ENCODE results near the gene CARM1. TPM values are rescaled to one million over a fixed set of nuclear protein-coding genes. Genes with fewer than 3 reads are reported as not detected.
A peak's percentile ranks its signal among the peaks of the same experiment; 100 is the strongest.

CARM1 gene
- total RNA-seq, 4 donors from 2014 or later = 12.2 to 14.8 (median 13.1) TPM

- Histone ChIP-seq H3K36me3 (no peaks in the 10 kb centered on the region), H3K27ac (peak overlapping the region in 2 of 3 donors; percentile 84 to 87)
Observed at GRCh38 chr19:10961073-10961860, 89.9 kb downstream of the CARM1 start.

GRCh38 chr19:10962863-10963262 lies 91.5 kb downstream of the CARM1 start:
- no peaks in the 10 kb centered on the region for H3K36me3 ChIP-seq
- no peak overlapping the region for H3K4me3 ChIP-seq (replicated peaks in 1 of 3)
- no peak for TF ChIP-seq CTCF (IDR thresholded peaks at IDR 0.05)
- TF ChIP-seq POLR2A (IDR thresholded peaks at IDR 0.05) = no peak
- peak overlapping the region in 1 of 3 donors; percentile 43 for H3K27ac ChIP-seq
- 73 to 77% methylated on average over 10 of the region's 10 CpGs for WGBS, 2 donors
- H3K27me3 ChIP-seq = no peaks in the 10 kb centered on the region
- no peak for DNase-seq
- H3K9me3 ChIP-seq = no peaks in the 10 kb centered on the region
- H3K4me1 ChIP-seq = peaks cover 36 to 40% of the 10 kb centered on the region in 2 donors
- intact Hi-C loops (cut with DNase I) = no loop called here

More at GRCh38 chr19:10961073-10961860, 89.9 kb downstream of the CARM1 start:
- Histone ChIP-seq H3K9me3 (no peaks in the 10 kb centered on the region), H3K4me1 (peaks cover 28 to 29% of the 10 kb centered on the region in 2 donors), H3K27me3 (no peaks in the 10 kb centered on the region), H3K4me3 (replicated peaks in 1 of 3) (peak overlapping the region; percentile 68 to 79 (median 70))
- DNase-seq = peak in 1 of 2 donors; percentile 65
- TF ChIP-seq CTCF (IDR thresholded peaks at IDR 0.05) (no peak), POLR2A (IDR thresholded peaks at IDR 0.05) (no peak)
- intact Hi-C loops (cut with DNase I) = no loop called here
- WGBS, 2 donors = 0 to 1% methylated on average over 17 to 32 of the region's 92 CpGs

- H3K36me3 ChIP-seq = no peaks in the 10 kb centered on the region
- H3K4me3 ChIP-seq (replicated peaks in 1 of 3) = no peak overlapping the region
- H3K27ac ChIP-seq = peak overlapping the region in 2 of 3 donors; percentile 28 to 51
- H3K27me3 ChIP-seq = no peaks in the 10 kb centered on the region
- H3K4me1 ChIP-seq = peaks cover 42 to 49% of the 10 kb centered on the region in 2 donors
- TF ChIP-seq POLR2A (IDR thresholded peaks at IDR 0.05) (no peak), CTCF (IDR thresholded peaks at IDR 0.05) (no peak)
- 44 to 52% methylated on average over 4 of the region's 4 CpGs for WGBS, 2 donors
- no peak for DNase-seq
- intact Hi-C loops (cut with DNase I) = no loop called here
- H3K9me3 ChIP-seq = no peaks in the 10 kb centered on the region
Observed at GRCh38 chr19:10963865-10964264, 92.5 kb downstream of the CARM1 start.

GRCh38 chr19:10964903-10965302 lies 93.5 kb downstream of the CARM1 start:
- Histone ChIP-seq H3K9me3 (no peaks in the 10 kb centered on the region), H3K27ac (no peak overlapping the region), H3K27me3 (no peaks in the 10 kb centered on the region), H3K4me1 (peaks cover 45 to 54% of the 10 kb centered on the region in 2 donors), H3K4me3 (replicated peaks in 1 of 3) (no peak overlapping the region), H3K36me3 (no peaks in the 10 kb centered on the region)
- intact Hi-C loops (cut with DNase I) = no loop called here
- no peak for DNase-seq
- WGBS, 2 donors = 92 to 100% methylated on average over 4 of the region's 4 CpGs
- no peak for TF ChIP-seq POLR2A (IDR thresholded peaks at IDR 0.05)
- no peak for TF ChIP-seq CTCF (IDR thresholded peaks at IDR 0.05)

GRCh38 chr19:10965398-10965797 lies 94.0 kb downstream of the CARM1 start:
- H3K4me3 ChIP-seq (replicated peaks in 1 of 3) = no peak overlapping the region
- intact Hi-C loops (cut with DNase I) = no loop called here
- 88% methylated on average over 6 of the region's 6 CpGs for WGBS, 2 donors
- no peaks in the 10 kb centered on the region for H3K27me3 ChIP-seq
- no peaks in the 10 kb centered on the region for H3K36me3 ChIP-seq
- H3K9me3 ChIP-seq = no peaks in the 10 kb centered on the region
- DNase-seq = no peak
- peaks cover 41 to 51% of the 10 kb centered on the region in 2 donors for H3K4me1 ChIP-seq
- H3K27ac ChIP-seq = no peak overlapping the region
- TF ChIP-seq CTCF (IDR thresholded peaks at IDR 0.05) (no peak), POLR2A (IDR thresholded peaks at IDR 0.05) (no peak)

All from thyroid gland (tissue), 4 donors.